Activated T-cell treated with anti-CD3 and anti-CD28 coated beads, Interleukin-2, amount 50 U/mL, for 72 hours (primary cell): ENCODE results near the gene XRN1. TPM values are rescaled to one million over a fixed set of nuclear protein-coding genes. Genes with fewer than 3 reads are reported as not detected.

Experiments used
- ATAC-seq, 2 donors: fragments of 150-1000 bp; cut with Tn5 transposase; replicated peaks in 1 of 2; 2 replicates each; pipeline ENCODE4 v1.10.0; 2021; ENCODE audit warnings: moderate library complexity in 2 of 2, mild to moderate bottlenecking in 1 of 2
- DNase-seq, 2 donors: peaks; one replicate each; pipeline ENCODE4 v3.0.0; 2021 to 2022; ENCODE audit warnings: mixed read lengths in 1 of 2
- H3K27ac Mint-ChIP-seq: one replicate; pipeline ENCODE4 v1.8.0; 2022; ENCODE audit warnings: mild to moderate bottlenecking, moderate library complexity, mixed read lengths
- H3K27me3 Mint-ChIP-seq: one replicate; pipeline ENCODE4 v1.8.0; 2022; ENCODE audit warnings: low read depth, mixed read lengths
- H3K36me3 Mint-ChIP-seq, 2 donors: one replicate each; pipeline ENCODE4 v1.8.0; 2022; ENCODE audit warnings: mixed read lengths in 2 of 2, mild to moderate bottlenecking in 1 of 2; ENCODE audit not compliant: insufficient read depth in 2 of 2
- H3K4me1 Mint-ChIP-seq: one replicate; pipeline ENCODE4 v1.8.0; 2022; ENCODE audit warnings: low read depth, mixed read lengths
- H3K4me3 Mint-ChIP-seq, 2 donors: one replicate each; pipeline ENCODE4 v1.8.0; 2022; ENCODE audit warnings: mild to moderate bottlenecking in 2 of 2, mixed read lengths in 2 of 2, moderate library complexity in 2 of 2
- H3K9me3 Mint-ChIP-seq, 2 donors: one replicate each; pipeline ENCODE4 v1.8.0; 2022; ENCODE audit warnings: mixed read lengths in 2 of 2
- total RNA-seq, 2 donors: library from RNA; stranded (reverse); gene quantifications; one replicate each; pipeline ENCODE4 v1.2.3, GENCODE V29; 2022

The XRN1 gene
- total RNA-seq, 2 donors from 2014 or later: 69.7 to 79.3 TPM

GRCh38 chr3:142287866-142288638 lies 159.8 kb downstream of the XRN1 start:
- H3K9me3 Mint-ChIP-seq: peaks cover 5 to 12% of the 10 kb centered on the region in 2 donors
- no peaks in the 10 kb centered on the region for H3K4me1 Mint-ChIP-seq
- H3K27ac Mint-ChIP-seq: no peak overlapping the region
- no peaks in the 10 kb centered on the region for H3K27me3 Mint-ChIP-seq
- H3K4me3 Mint-ChIP-seq: no peak overlapping the region
- ATAC-seq (no peak), DNase-seq (no peak)
- H3K36me3 Mint-ChIP-seq: peaks cover 6 to 15% of the 10 kb centered on the region in 2 donors

GRCh38 chr3:142285083-142285517 lies 162.7 kb downstream of the XRN1 start:
- Mint-ChIP-seq H3K4me1 (no peaks in the 10 kb centered on the region), H3K4me3 (no peak overlapping the region), H3K27me3 (no peaks in the 10 kb centered on the region), H3K9me3 (peaks cover 5 to 10% of the 10 kb centered on the region in 2 donors), H3K27ac (no peak overlapping the region), H3K36me3 (peaks cover 6 to 13% of the 10 kb centered on the region in 2 donors)
- DNase-seq (no peak), ATAC-seq (no peak)

- ATAC-seq (no peak), DNase-seq (no peak)
- Mint-ChIP-seq H3K27me3 (no peaks in the 10 kb centered on the region), H3K36me3 (no peaks in the 10 kb centered on the region), H3K4me1 (peaks cover 5% of the 10 kb centered on the region), H3K9me3 (no peaks in the 10 kb centered on the region), H3K4me3 (no peak overlapping the region), H3K27ac (no peak overlapping the region)
These were observed 165.3 kb downstream of the XRN1 start for GRCh38 chr3:142282503-142282902.

- no peak overlapping the region for H3K4me3 Mint-ChIP-seq
- no peak for DNase-seq
- H3K4me1 Mint-ChIP-seq: peaks cover 5% of the 10 kb centered on the region
- no peaks in the 10 kb centered on the region for H3K36me3 Mint-ChIP-seq
- no peaks in the 10 kb centered on the region for H3K9me3 Mint-ChIP-seq
- no peak for ATAC-seq
- H3K27me3 Mint-ChIP-seq: no peaks in the 10 kb centered on the region
- no peak overlapping the region for H3K27ac Mint-ChIP-seq
These were observed 166.4 kb downstream of the XRN1 start for GRCh38 chr3:142281474-142281873.

GRCh38 chr3:142279965-142280590 lies 167.8 kb downstream of the XRN1 start:
- Mint-ChIP-seq H3K27me3 (no peaks in the 10 kb centered on the region), H3K36me3 (no peaks in the 10 kb centered on the region), H3K9me3 (no peaks in the 10 kb centered on the region), H3K4me1 (peaks cover 10% of the 10 kb centered on the region), H3K4me3 (no peak overlapping the region), H3K27ac (no peak overlapping the region)
- ATAC-seq (peak; percentile 90), DNase-seq (peak; percentile 32 to 42)

GRCh38 chr3:142278451-142278850 lies 169.4 kb downstream of the XRN1 start:
- Mint-ChIP-seq H3K4me3 (no peak overlapping the region), H3K4me1 (peaks cover 10% of the 10 kb centered on the region), H3K27ac (no peak overlapping the region), H3K9me3 (no peaks in the 10 kb centered on the region), H3K27me3 (no peaks in the 10 kb centered on the region), H3K36me3 (no peaks in the 10 kb centered on the region)
- DNase-seq: no peak
- no peak for ATAC-seq

GRCh38 chr3:142276781-142277180 lies 171.1 kb downstream of the XRN1 start:
- Mint-ChIP-seq H3K9me3 (no peaks in the 10 kb centered on the region), H3K4me1 (peaks cover 10% of the 10 kb centered on the region), H3K36me3 (no peaks in the 10 kb centered on the region), H3K27me3 (no peaks in the 10 kb centered on the region), H3K27ac (no peak overlapping the region), H3K4me3 (no peak overlapping the region)
- ATAC-seq (no peak), DNase-seq (no peak)

- peak in 1 of 2 donors; percentile 17 for ATAC-seq
- peaks cover 10% of the 10 kb centered on the region for H3K4me1 Mint-ChIP-seq
- no peak for DNase-seq
- no peaks in the 10 kb centered on the region for H3K36me3 Mint-ChIP-seq
- H3K27me3 Mint-ChIP-seq: no peaks in the 10 kb centered on the region
- H3K9me3 Mint-ChIP-seq: no peaks in the 10 kb centered on the region
- H3K27ac Mint-ChIP-seq: no peak overlapping the region
- H3K4me3 Mint-ChIP-seq: no peak overlapping the region
These were observed 172.0 kb downstream of the XRN1 start for GRCh38 chr3:142275856-142276255.

- DNase-seq (no peak), ATAC-seq (no peak)
- H3K36me3 Mint-ChIP-seq: no peaks in the 10 kb centered on the region
- no peaks in the 10 kb centered on the region for H3K9me3 Mint-ChIP-seq
- no peak overlapping the region for H3K4me3 Mint-ChIP-seq
- H3K4me1 Mint-ChIP-seq: peaks cover 16% of the 10 kb centered on the region
- no peaks in the 10 kb centered on the region for H3K27me3 Mint-ChIP-seq
- peak overlapping the region; percentile 3 for H3K27ac Mint-ChIP-seq
These were observed 172.9 kb downstream of the XRN1 start for GRCh38 chr3:142274908-142275307.

GRCh38 chr3:142273501-142273900 lies 174.3 kb downstream of the XRN1 start:
- ATAC-seq: no peak
- no peak overlapping the region for H3K27ac Mint-ChIP-seq
- no peak overlapping the region for H3K4me3 Mint-ChIP-seq
- no peaks in the 10 kb centered on the region for H3K9me3 Mint-ChIP-seq
- peaks cover 13% of the 10 kb centered on the region for H3K4me1 Mint-ChIP-seq
- no peak for DNase-seq
- no peaks in the 10 kb centered on the region for H3K27me3 Mint-ChIP-seq
- H3K36me3 Mint-ChIP-seq: no peaks in the 10 kb centered on the region

GRCh38 chr3:142272200-142272891 lies 175.5 kb downstream of the XRN1 start:
- DNase-seq: no peak
- H3K4me1 Mint-ChIP-seq: peaks cover 13% of the 10 kb centered on the region
- ATAC-seq: no peak
- no peaks in the 10 kb centered on the region for H3K36me3 Mint-ChIP-seq
- no peak overlapping the region for H3K27ac Mint-ChIP-seq
- no peaks in the 10 kb centered on the region for H3K27me3 Mint-ChIP-seq
- no peaks in the 10 kb centered on the region for H3K9me3 Mint-ChIP-seq
- H3K4me3 Mint-ChIP-seq: no peak overlapping the region

GRCh38 chr3:142270407-142270806 lies 177.4 kb downstream of the XRN1 start:
- peak; percentile 79 to 95 for ATAC-seq
- no peaks in the 10 kb centered on the region for H3K36me3 Mint-ChIP-seq
- peaks cover 7% of the 10 kb centered on the region for H3K4me1 Mint-ChIP-seq
- peak overlapping the region in 1 of 2 donors; percentile 1 for H3K4me3 Mint-ChIP-seq
- H3K9me3 Mint-ChIP-seq: no peaks in the 10 kb centered on the region
- peak; percentile 14 to 39 for DNase-seq
- no peaks in the 10 kb centered on the region for H3K27me3 Mint-ChIP-seq
- no peak overlapping the region for H3K27ac Mint-ChIP-seq

- Mint-ChIP-seq H3K4me3 (no peak overlapping the region), H3K27ac (no peak overlapping the region), H3K27me3 (no peaks in the 10 kb centered on the region), H3K9me3 (no peaks in the 10 kb centered on the region), H3K36me3 (no peaks in the 10 kb centered on the region), H3K4me1 (peaks cover 7% of the 10 kb centered on the region)
- no peak for DNase-seq
- peak in 1 of 2 donors; percentile 38 for ATAC-seq
These were observed 178.1 kb downstream of the XRN1 start for GRCh38 chr3:142269767-142270166.
